ENCODE measurements around the gene GAS7.
"Not testable (repeated sequence)": the region's sequence is repeated elsewhere in the genome, so short reads cannot be mapped to it uniquely, and the experiment has no call there.

GAS7 gene

DNA sequence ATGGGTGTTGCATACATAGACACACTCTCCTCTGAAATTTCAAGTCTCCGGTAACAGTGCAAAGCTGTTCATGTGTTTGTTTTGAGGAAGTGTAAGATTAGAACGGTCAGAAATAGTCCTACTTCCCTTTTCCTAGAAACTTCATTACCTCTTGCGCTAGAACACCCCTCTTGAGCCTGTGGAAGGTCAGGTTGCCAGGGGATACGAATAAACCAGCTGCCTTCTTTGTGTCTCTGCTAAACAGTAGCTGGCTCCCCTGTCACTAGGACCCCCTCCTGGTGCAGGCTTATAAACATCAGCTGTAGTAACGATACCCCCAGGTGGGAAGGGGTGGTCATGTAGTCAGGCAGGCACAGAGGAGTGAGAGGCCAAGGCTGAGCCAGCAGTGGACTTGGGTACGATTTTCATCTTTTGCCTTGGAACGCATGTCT is 179.9 kb downstream of the GAS7 start:
- DNase-seq, result no peak

DNA sequence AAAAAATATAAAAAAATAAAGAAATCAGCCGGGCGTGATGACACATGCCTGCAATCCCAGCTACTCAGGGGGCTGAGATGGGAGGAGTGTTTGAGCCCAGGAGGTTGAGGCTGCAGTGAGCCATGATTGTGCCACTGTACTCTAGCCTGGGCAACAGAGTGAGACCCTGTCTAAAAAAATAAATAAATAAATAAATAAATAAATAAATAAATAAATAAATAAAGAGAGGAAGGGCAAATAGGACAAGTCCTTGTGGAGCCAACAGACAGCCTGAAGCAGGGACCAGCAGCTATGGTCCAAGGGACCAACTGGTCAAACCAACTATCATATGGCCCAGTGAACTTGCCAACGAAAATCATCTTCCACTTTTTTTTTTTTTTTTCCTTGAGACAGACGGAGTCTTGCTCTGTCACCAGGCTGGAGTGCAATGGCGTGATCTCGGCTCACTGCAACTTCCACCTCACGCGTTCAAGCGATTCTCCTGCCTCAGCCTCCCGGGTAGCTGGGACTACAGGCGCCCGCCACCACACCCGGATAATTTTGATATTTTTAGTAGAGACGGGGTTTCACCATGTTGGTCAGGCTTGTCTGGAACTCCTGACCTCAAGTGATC is 181.3 kb downstream of the GAS7 start:
- not testable (repeated sequence) for DNase-seq

DNA sequence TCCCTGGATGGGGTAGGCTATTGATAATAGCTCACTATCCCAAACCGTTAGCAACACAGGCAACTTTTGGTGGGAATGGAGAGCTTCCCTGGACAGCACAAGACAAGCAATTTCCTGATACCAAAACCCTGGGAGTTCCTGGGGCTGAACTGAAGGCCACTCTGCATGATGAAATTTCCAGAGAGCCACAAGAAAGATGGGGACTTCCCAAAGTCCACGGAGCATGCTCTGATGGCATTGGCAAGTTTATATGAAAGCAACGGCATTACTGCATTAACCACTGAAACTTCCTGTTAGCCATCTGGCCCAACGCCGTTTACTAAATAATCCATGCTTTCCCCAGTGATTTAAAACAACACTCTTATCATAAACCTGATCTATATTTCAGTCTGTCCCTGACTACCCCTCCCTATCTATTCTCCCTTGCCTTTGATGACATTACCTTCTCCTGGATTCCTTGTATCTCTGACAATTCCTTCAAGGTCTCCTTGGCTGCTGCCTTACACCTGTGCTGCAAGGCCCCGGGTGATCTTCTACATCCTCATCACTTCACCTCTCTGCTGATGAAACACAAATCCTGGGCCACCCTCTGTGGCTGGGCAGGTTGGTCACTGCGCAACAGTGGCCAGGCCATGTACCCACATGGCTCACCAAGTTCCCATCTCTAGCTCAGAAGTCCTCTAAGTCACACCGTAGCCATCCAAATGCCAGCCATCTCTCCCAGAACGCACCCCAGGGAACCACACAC is 184.9 kb downstream of the GAS7 start:
- DNase-seq, result no peak

DNA sequence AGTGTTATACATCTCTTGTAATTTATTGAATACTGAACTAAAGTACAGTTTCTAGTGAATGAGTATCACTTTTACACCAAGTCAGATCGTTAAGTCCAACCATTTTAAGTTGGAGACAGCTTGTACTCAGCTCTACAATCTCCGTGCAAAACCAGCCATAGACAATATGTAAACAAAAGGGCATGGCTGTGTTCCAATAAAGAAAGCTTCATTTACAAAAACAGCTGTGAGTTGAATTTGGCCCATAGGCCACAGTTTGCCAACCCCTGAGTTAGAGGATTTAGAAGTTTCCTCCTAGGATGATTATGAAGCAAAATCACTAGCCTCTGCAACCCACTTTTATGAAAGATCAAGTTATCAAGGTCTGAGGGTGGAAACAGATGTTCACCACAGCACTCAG is 187.7 kb downstream of the GAS7 start:
- DNase-seq, result no peak

DNA sequence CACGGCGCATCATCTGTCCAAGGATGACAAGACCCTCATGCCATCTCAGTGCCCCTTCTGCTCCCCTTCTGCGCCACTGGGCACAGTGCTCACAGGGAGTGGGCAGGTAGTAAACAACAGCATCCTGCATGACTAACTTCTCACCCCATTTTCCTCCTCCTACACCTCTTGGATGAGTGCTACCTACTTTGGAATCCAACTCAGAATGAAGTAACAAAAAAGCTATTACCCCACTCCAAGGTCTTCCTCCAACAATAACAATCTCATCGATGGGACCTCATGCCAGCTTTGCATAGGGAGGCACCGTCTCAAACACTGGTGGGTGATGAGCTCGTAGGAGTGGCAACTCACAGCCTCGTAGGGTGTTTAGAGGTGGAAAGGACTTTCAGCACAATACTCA is 194.7 kb downstream of the GAS7 start:
- no peak for DNase-seq

DNA sequence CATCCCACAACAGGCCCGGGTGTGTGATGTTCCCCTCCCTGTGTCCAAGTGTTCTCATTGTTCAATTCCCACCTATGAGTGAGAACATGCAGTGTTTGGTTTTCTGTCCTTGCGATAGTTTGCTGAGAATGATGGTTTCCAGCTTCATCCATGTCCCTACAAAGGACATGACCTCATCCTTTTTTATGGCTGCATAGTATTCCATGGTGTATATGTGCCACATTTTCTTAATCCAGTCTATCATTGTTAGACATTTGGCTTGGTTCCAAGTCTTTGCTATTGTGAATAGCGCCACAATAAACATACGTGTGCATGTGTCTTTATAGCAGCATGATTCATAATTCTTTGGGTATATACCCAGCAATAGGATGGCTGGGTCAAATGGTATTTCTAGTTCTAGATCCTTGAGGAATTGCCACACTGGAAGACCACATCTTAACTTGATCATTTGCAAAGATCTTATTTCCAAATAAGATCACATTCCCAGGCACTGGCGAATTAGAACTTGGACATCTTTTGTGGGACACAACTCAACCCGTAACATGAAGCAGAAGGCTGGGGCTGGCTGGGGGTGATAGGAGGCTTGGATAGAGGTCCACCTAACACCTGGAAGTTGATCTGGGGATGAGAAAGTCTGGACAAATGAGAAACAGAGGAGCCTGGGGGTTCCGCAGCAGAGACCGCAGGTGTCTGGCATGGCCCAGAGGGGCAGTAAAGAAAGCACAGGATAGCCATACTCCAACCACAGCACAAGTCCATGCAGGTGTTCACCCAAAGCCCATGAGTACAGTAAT is 195.6 kb downstream of the GAS7 start:
- not testable (repeated sequence) for DNase-seq

DNA sequence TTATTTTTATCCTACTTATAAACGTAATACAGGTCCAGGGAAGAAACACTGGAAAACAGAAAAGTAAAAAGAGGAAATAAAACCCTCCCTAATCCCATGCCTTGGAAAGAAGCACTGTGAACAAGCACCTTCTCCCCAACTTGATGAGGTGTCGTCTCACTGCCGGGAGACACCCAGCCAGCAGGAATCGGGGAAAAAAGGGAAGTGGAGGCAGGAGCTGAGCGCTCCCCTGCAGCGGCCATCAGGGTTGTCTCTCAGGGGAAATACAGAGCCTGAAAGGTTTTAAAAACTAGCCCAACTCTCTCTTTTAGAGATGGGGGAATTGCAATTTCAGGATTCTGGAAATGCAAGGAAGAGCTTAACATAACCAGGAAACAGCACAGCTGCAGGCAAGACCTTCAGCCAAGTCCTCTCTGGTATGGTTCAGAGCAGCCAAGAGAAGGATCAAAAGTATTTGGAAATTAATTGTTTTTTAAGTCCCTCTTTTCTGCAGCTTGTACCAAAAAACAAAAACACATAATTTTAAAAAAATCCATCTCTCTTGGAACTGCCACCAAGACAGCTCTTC is 197.0 kb downstream of the GAS7 start:
- DNase-seq, result no peak

DNA sequence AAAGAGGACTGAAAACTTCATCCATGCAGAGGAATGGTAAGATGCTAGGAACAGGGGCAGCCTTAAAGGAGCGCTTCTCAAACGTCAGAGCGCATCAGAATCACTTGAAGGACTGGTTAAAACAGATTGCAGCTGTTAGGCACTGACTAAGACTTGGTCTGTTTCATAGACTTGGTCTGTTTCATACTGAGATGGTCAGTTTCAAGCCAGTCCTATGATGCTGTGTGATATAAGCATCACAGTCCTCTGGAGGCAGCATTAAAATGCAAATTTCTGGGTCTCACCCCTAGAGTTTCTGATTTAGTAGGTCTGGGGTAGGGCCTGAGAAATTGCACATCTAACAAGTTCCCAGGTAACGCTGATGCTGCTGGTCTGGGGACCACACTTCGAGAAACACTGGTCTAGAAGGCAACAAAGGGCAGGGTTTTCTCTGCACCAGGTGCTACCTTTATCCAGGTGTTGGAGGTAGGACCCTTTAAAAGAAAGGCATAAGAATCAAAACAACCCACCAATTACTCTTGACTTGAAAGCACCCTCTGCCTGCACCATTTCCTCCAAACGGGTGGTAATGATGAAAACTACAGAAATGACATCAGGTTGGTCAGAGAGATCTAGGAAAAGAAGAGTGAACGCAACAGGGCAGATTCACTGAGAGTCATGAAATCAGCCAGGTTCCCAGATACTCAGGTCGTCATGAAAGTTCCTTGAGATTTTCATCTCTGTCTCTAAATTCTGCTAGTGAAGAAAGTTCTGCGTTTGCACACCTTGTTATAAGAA is 198.3 kb downstream of the GAS7 start:
- DNase-seq, result no peak

DNA sequence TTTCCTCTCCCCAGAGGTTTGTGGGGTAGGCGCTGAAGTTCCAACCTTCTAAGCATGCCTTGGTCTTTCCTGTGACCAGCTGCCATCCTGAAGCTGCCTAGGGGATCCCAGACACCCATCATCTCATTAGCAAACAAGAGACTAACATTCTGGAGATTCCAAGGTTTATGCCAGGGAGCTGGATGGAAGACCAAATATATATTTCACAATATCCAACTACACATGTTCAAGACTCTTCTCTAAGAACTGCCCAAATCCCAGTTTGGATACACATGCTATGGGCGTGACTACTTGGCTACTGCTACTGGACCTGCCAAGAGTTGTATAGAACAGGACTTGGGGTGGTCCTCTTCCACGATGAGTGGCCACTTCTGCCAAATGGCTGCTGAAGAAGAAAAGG is 200.3 kb downstream of the GAS7 start:
- DNase-seq, result no peak

DNA sequence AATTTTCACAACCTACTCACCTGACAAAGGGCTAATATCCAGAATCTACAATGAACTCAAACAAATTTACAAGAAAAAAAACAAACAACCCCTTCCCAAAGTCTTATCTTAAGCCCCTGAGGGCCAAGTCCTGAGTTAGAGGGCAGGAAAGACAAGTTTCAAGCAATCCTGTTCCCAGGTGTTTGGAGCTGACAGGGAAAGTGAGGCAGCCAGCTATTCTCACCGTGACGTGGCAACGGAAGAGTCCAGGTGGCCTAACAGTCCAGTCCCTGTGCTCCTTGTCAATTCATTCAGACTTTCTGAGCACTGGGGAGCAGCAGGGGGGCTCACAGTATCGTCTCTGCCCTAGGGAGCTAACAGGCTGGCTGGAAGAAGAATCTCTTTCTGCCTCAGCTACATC is 203.6 kb downstream of the GAS7 start:
- DNase-seq, result no peak

DNA sequence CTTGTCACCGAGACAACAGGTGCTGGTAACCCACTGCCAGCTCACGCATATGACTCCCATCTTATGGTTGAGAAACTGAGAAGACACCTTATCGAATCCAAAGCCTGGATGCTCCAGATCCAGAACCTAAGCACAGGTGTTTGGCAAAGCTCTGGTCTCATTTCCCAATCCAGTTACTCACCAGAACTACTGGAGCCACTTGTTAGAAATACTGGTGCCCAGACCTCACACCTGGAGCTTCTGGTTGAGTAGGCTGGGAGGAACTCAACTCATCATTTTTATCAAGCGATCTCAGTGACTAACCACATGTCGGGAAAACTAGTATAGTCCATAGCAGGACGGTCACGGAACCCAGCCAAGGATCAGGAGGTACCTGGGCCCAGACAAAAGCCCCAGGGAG is 206.6 kb downstream of the GAS7 start:
- DNase-seq, result no peak

DNA sequence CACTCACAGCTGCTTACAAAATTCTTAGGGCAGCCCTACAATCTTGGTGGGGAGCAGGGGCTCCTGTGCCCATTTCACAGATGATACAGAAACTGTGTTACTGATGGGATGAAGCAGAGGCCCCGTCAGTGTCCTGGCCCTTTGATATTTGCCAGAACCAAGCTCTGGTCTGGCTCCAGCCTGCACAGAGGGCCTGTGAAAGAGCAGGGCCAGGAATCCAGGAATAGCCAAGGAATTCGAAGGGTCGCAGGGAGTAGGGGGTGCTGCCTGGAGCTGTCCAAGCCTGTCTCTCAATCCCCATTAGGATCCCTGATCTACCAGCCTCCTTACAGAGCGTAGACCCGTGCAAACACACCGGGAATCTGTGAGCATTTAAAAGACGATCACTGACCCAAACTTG is 207.1 kb downstream of the GAS7 start:
- DNase-seq, result no peak

DNA sequence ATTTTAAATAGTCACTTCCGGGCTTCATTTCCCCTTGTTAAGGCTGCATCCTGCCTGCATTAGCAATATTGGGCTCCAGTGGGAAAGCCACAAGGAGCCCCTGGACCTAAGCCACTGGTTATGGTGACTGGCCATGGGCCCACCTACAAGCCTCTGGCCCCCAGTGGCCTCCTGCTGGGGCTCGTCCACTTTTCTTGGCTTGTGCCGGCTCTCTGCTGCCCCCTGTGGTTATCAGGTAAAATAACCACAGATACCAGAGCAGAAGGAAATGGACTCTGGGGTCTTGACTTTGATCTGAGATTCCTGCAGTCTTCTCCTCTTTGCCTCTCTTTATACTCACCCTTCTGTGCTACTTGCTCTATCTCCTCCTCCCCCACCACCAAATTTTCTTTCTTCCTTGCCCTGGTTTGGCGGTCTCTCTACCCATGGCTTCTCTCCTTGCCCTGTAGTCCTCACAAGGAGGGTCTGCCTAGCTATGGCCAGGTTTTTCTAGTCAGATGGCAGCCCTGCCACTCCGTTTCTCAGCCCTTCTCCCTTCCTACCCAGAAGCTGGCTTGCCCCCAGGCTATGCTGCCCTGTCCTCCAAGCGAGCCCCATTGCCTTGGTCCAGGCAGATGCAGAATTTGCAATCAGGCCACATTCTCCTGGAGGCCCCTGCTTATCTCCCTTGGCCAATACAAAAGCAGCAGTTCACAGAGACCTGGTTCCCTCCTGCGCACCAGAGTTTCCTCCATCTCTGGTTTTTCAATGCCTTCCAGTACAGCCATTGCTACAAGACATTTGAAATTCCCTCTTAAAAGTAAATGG is 210.4 kb downstream of the GAS7 start:
- DNase-seq, result peak; percentile 37

DNA sequence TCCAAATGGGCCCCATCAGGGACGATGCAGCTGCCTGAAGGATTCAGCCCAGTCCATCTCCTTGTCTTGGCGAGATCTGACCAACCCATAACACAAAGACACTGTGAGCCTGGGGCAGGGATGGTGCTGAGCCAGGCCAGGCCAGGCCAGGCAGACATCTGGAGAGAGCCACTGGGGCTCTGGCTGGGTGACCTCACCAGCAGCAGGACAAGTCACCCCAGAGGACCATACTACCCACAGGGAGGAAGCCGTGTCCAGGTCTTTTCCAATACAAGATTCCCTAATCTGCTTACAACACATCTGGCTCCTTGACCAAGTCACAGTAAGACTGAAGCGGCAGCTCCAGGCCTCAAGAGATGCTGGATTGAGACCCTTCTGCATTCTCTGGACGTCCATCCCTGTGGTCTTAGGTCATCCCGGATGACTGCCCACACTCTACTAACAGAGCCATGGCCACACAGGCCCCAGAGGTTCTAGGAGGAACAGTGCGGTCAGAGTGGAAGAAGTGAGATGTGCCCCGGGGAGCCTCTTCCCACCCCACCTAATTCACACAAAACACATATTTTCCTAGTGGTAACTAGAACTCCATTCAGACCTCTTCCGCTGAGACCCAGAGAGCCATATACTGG is 211.5 kb downstream of the GAS7 start:
- no peak for DNase-seq

DNA sequence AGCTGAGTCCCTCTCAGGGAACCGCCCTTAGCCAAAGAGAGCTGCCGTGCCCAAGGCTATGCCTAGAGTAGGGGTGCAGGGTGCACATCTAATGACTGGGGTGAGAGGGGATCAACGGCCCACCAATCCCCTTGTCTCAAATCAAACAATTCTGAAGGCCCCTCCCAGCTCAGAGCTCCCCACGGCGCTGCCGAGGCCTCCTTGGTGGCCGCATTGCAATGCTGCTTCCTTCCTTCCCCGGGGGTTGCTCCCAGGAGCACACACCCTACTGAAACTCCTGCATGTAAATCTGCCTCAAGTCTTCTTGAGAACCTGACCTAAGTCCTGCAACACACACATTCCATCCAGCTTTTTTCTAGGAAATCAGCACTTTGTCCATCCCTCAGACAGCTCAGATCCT is 212.8 kb downstream of the GAS7 start:
- DNase-seq, result no peak

DNA sequence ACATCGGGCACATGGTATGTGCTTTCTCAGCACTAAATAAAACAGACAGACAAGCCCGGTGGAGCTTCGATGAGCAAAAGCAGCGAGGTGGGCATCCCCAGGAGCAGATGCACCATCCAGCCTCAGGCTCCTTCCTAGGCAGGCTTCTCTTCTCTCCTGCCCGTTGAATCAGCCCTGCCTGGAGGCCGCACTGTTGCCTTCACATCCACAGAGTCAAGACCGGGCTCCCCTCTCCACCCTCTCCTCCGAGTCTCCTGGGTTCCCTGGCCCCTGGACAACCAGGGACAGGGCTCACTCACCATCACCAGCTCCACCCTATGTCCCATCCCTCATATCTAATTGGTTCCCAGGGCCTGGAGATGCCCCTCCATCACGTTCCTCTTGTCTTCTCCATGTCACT is 213.6 kb downstream of the GAS7 start:
- no peak for DNase-seq

DNA sequence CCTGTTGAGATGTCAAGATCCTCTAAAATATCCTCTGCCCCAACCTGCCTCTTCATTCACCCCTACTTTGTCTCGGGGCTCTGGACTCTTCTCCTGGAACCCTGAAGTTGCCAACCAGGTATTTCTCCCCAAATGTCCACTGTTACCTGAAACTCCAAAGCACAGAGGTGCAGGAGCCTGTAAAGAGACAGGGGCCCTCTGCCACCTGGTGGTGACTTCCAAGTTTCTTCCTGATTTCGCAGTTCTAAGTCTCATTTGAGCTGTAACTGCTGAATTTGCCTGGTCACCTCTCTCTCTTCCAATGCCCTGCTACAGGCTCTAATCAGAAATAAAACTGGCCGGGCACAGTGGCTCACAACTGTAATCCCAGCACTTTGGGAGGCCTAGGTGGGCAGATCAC is 216.2 kb downstream of the GAS7 start:
- DNase-seq, result no peak

DNA sequence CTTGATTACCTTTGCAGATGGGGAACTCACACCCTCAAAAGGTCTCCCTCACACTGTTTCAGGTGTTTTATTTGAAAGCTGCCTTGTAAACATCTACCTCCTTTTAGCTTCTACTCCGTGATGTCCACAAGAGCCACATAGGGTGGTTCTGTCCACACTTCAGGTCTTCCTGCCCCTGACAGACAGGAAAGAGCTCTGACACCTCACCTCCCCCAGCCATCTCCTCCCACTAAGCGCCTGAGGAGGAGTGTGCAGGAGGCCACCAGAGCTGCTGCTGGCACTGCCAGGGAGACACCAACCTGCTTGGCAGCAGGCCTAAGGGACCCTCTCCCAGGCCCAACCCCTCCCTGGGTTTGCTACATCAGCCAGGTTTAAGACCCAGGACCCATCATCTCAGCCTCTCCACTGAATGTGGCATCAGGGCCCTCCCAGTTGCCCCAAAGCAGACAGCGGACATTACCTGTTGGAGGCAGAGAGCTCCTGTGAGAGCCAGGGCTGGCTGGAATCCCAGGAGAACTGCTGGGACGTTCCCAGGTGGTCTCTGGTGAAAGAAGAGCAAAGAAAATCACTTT is 217.0 kb downstream of the GAS7 start:
- no peak for DNase-seq

DNA sequence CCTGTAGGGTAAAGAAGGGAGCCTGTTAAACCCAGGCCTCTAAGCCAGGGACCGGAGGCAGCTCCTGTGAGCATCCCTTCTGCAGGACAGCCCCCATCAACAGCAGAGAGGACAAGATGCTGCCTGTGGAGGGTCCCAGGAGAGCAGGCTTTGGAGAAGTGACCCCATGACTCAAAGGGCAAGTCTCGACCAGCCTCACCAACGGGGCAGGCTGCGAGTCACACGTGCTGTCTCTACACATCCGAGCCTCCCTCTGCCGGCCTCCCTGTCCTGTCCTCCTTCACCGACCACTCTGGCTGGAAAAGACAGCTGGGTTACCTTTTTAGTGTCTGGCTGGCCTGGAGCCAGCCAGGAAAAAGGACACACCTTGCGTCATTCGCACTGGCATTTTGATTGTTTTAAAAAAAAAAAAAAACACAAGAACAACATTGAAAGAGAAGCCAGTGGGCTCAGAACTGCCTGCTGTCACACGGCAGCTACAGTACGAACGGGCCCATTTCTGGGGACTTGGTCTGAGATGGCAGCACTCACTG is 218.9 kb downstream of the GAS7 start:
- no peak for DNase-seq

DNA sequence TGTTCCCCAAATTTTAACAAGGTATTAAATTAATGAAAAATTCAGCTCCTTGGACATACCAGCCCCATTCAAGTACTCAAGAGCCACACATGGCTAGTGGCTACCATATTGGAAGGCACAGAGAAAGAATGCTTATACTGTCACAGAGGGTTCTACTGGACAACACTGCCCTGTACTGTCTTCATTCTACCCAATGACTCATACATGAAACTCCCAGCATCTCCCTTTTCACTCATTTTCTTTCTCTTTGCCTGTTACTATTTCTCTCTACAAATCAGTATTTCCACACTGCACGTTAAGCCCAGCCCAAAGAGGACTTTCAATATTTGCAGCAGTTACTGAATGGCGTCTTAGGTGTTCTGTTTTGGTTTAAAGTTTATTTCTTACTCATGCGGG is 221.2 kb downstream of the GAS7 start:
- DNase-seq, result no peak
